DND-41 (cell line): ENCODE data around the gene CAMSAP2.

Source experiments
- ATAC-seq: fragments of 200-7000 bp; cut with Tn5 transposase; 3 replicates; pipeline ENCODE4 v1.9.1; 2021; ENCODE audit warnings: low read depth; ENCODE audit not compliant: insufficient read depth
- DNase-seq: peaks from one replicate; pipeline ENCODE4 v3.0.0-alpha.2; 2020
- H2AFZ ChIP-seq: 2 replicates; pipeline ENCODE4 v1.6.0; 2012; ENCODE audit warnings: low read depth, low read length
- H3K27ac ChIP-seq: 2 replicates; pipeline ENCODE4 v1.5.1; 2012; ENCODE audit warnings: low read length, inconsistent platforms
- H3K27me3 ChIP-seq: fragments of 200-600 bp; sonication (generic); 2 replicates; pipeline ENCODE4 v1.6.0; 2012; ENCODE audit warnings: low read length, mild to moderate bottlenecking, inconsistent platforms; ENCODE audit not compliant: insufficient read depth, poor library complexity
- H3K36me3 ChIP-seq: 2 replicates; pipeline ENCODE4 v1.5.1; 2012; ENCODE audit warnings: low read length, inconsistent platforms; ENCODE audit not compliant: insufficient read depth
- H3K4me1 ChIP-seq: 2 replicates; pipeline ENCODE4 v1.5.1; 2012; ENCODE audit warnings: mild to moderate bottlenecking, low read length; ENCODE audit not compliant: insufficient read depth
- H3K4me2 ChIP-seq: 2 replicates; pipeline ENCODE4 v1.6.0; 2012; ENCODE audit warnings: mild to moderate bottlenecking, moderate library complexity, low read length, inconsistent platforms; ENCODE audit not compliant: insufficient read depth
- H3K4me3 ChIP-seq, 2 experiments: fragments of 200-600 bp in 1 of 2; shearing (Covaris generic) in 1 of 2; 2 replicates each; pipeline ENCODE4 v1.5.1; 2012 to 2016; ENCODE audit warnings: inconsistent platforms in 2 of 2, low read length in 2 of 2, mild to moderate bottlenecking in 2 of 2, low read depth in 1 of 2, moderate library complexity in 1 of 2
- H3K79me2 ChIP-seq: 2 replicates; pipeline ENCODE4 v1.6.0; 2012; ENCODE audit warnings: low read length, inconsistent platforms; ENCODE audit not compliant: insufficient read depth
- H3K9ac ChIP-seq: 2 replicates; pipeline ENCODE4 v1.6.0; 2012; ENCODE audit warnings: low read depth, mild to moderate bottlenecking, inconsistent platforms, low read length, moderate library complexity
- H3K9me3 ChIP-seq: 2 replicates; pipeline ENCODE4 v1.5.1; 2012; ENCODE audit warnings: low read length, moderate library complexity, mild to moderate bottlenecking, inconsistent platforms; ENCODE audit not compliant: insufficient read depth, severe bottlenecking
- H4K20me1 ChIP-seq: 2 replicates; pipeline ENCODE4 v1.6.0; 2012; ENCODE audit warnings: low read length; ENCODE audit not compliant: insufficient read depth
- CTCF ChIP-seq: IDR thresholded peaks from 2 replicates; pipeline ENCODE4 v1.5.1; 2012; ENCODE audit warnings: borderline replicate concordance, low read length, moderate library complexity, mild to moderate bottlenecking; ENCODE audit not compliant: poor library complexity, severe bottlenecking; ENCODE audit errors: extremely low read depth
- EZH2 ChIP-seq: IDR thresholded peaks from 3 replicates; pipeline ENCODE4 v1.6.1; 2012; ENCODE audit warnings: borderline replicate concordance, low read depth, mild to moderate bottlenecking, moderate library complexity, low read length, inconsistent platforms; ENCODE audit not compliant: severe bottlenecking

Gene CAMSAP2

GRCh38 chr1:200869376-200869752 lies 130.7 kb downstream of the CAMSAP2 start:
- DNase-seq = no peak
- TF ChIP-seq CTCF = no peak
- no peak for TF ChIP-seq EZH2
- no peaks in the 10 kb centered on the region for H3K4me1 ChIP-seq
- no peaks in the 10 kb centered on the region for H3K36me3 ChIP-seq
- no peak overlapping the region for H3K4me2 ChIP-seq
- no peaks in the 10 kb centered on the region for H3K79me2 ChIP-seq
- no peak overlapping the region for H3K4me3 ChIP-seq
- no peak for ATAC-seq
- H2AFZ ChIP-seq = no peak overlapping the region
- H3K9me3 ChIP-seq = no peaks in the 10 kb centered on the region
- peaks cover 5% of the 10 kb centered on the region for H3K27me3 ChIP-seq
- no peak overlapping the region for H3K9ac ChIP-seq
- no peaks in the 10 kb centered on the region for H4K20me1 ChIP-seq
- no peak overlapping the region for H3K27ac ChIP-seq

- H3K27me3 ChIP-seq = peaks cover 5% of the 10 kb centered on the region
- H3K4me3 ChIP-seq = no peak overlapping the region
- 0 out of 3 replicates have a peak, but pooled peaks have one; percentile 37 for ATAC-seq
- H3K36me3 ChIP-seq = no peaks in the 10 kb centered on the region
- H4K20me1 ChIP-seq = no peaks in the 10 kb centered on the region
- no peaks in the 10 kb centered on the region for H3K4me1 ChIP-seq
- H2AFZ ChIP-seq = no peak overlapping the region
- H3K4me2 ChIP-seq = no peak overlapping the region
- no peak overlapping the region for H3K9ac ChIP-seq
- no peak overlapping the region for H3K27ac ChIP-seq
- TF ChIP-seq EZH2 = no peak
- TF ChIP-seq CTCF = no peak
- DNase-seq = no peak
- no peaks in the 10 kb centered on the region for H3K79me2 ChIP-seq
- no peaks in the 10 kb centered on the region for H3K9me3 ChIP-seq
Measured at GRCh38 chr1:200869753-200870391, 131.2 kb downstream of the CAMSAP2 start.

GRCh38 chr1:200872446-200873115 lies 133.9 kb downstream of the CAMSAP2 start, which contains the start of gene GPR25:
GPR25 (plus strand) TSS chr1:200872981; CDS start chr1:200873038, 57 bp downstream.
- H3K9me3 ChIP-seq = no peaks in the 10 kb centered on the region
- H3K27me3 ChIP-seq = peaks cover 1% of the 10 kb centered on the region
- TF ChIP-seq EZH2 (no peak), CTCF (no peak)
- no peaks in the 10 kb centered on the region for H3K36me3 ChIP-seq
- no peak within 1 kb of the TSS for H2AFZ ChIP-seq
- no peak within 1 kb of the TSS for H3K27ac ChIP-seq
- H3K4me2 ChIP-seq = no peak within 1 kb of the TSS
- ATAC-seq (no peak), DNase-seq (no peak)
- no peaks in the 10 kb centered on the region for H4K20me1 ChIP-seq
- H3K4me3 ChIP-seq = no peak within 1 kb of the TSS
- H3K4me1 ChIP-seq = no peaks in the 10 kb centered on the region
- H3K79me2 ChIP-seq = no peaks in the 10 kb centered on the region
- H3K9ac ChIP-seq = no peak within 1 kb of the TSS
